Measurements from ENCODE around the gene HOXC9. TPM values are rescaled to one million over a fixed set of nuclear protein-coding genes. Genes with fewer than 3 reads are reported as not detected.

HOXC9 gene
- not detected for total RNA-seq
- polyA plus RNA-seq = not detected

- H3K27ac ChIP-seq (ENCODE audit: low read depth in 1 of 2, low read length in 2 of 2) = no peak within 1 kb of the TSS
- peaks cover 9 to 52% (median 14%) of the 10 kb centered on the region in 4 donors for H3K27me3 ChIP-seq (ENCODE audit: control insufficient read depth in 4 of 4, insufficient read depth in 4 of 4, low read length in 3 of 4)
These were observed at the start of gene HOXC9 for GRCh38 chr12:54000116-54001114. Gene HOXC9 (plus strand): TSS chr12:54000161. CDS start chr12:54000189, 28 bp downstream.

More at GRCh38 chr12:54000116-54001114, at the start of gene HOXC9:
- Histone ChIP-seq H3K4me3 (ENCODE audit: low read depth in 1 of 3, low read length in 3 of 3) (peak within 1 kb of the TSS in 1 of 3 donors; percentile 18), H3K9ac (ENCODE audit: low read depth in 1 of 2, low read length in 2 of 2) (no peak within 1 kb of the TSS), H3K4me1 (ENCODE audit: control insufficient read depth in 4 of 4, insufficient read depth in 4 of 4, low read length in 3 of 4) (peaks cover 7 to 16% (median 8%) of the 10 kb centered on the region in 4 donors), H3K36me3 (ENCODE audit: control insufficient read depth in 4 of 4, insufficient read depth in 3 of 4, low read depth in 1 of 4, low read length in 3 of 4) (no peaks in the 10 kb centered on the region), H3K9me3 (ENCODE audit: control insufficient read depth in 4 of 4, low read length in 3 of 4) (no peaks in the 10 kb centered on the region)
- TF ChIP-seq EGR1 (IDR thresholded peaks at IDR 0.05; ENCODE audit: low read depth in 2 of 2) (no peak), CTCF (IDR thresholded peaks at IDR 0.05; ENCODE audit: low read depth, low read length, missing input control) (no peak), HNF4G (IDR thresholded peaks at IDR 0.05) (no peak), MAX (IDR thresholded peaks at IDR 0.05) (no peak), YY1 (IDR thresholded peaks at IDR 0.05) (no peak), NR2F2 (IDR thresholded peaks at IDR 0.05) (no peak), FOXA2 (IDR thresholded peaks at IDR 0.05) (no peak), TAF1 (conservative IDR thresholded peaks at IDR 0.05) (no peak), FOXA1 (IDR thresholded peaks at IDR 0.05) (no peak), GABPA (IDR thresholded peaks at IDR 0.05 in 1 of 2, conservative IDR thresholded peaks at IDR 0.05 in 1 of 2) (no peak), ATF3 (IDR thresholded peaks at IDR 0.05) (no peak), RXRA (IDR thresholded peaks at IDR 0.05) (no peak), REST (IDR thresholded peaks at IDR 0.05) (no peak), SP1 (IDR thresholded peaks at IDR 0.05) (no peak)
- 4% methylated on average over 87 of the region's 87 CpGs for WGBS
- DNase-seq (ENCODE audit: low spot score) = no peak

All from liver (tissue), 9 donors.